Hepatocyte (in vitro differentiated cells): ENCODE results near the gene EIF4E1B.

Source experiments
- CTCF ChIP-seq: fragments of 200-600 bp; sonication (generic); IDR thresholded peaks from 2 replicates; pipeline ENCODE4 v1.5.1; 2016; ENCODE audit warnings: antibody characterized with exemption, mild to moderate bottlenecking; ENCODE audit not compliant: poor library complexity
- EZH2 ChIP-seq: fragments of 200-600 bp; sonication (generic); IDR thresholded peaks from 2 replicates; pipeline ENCODE4 v1.6.1; 2016; ENCODE audit warnings: antibody characterized with exemption, mild to moderate bottlenecking, borderline replicate concordance
- EZH2phosphoT487 ChIP-seq: fragments of 200-600 bp; sonication (generic); IDR thresholded peaks from one replicate; pipeline ENCODE4 v1.6.1; 2018; ENCODE audit warnings: antibody characterized with exemption, mild to moderate bottlenecking, low read depth, moderate library complexity; ENCODE audit not compliant: unreplicated experiment, severe bottlenecking

DNA sequence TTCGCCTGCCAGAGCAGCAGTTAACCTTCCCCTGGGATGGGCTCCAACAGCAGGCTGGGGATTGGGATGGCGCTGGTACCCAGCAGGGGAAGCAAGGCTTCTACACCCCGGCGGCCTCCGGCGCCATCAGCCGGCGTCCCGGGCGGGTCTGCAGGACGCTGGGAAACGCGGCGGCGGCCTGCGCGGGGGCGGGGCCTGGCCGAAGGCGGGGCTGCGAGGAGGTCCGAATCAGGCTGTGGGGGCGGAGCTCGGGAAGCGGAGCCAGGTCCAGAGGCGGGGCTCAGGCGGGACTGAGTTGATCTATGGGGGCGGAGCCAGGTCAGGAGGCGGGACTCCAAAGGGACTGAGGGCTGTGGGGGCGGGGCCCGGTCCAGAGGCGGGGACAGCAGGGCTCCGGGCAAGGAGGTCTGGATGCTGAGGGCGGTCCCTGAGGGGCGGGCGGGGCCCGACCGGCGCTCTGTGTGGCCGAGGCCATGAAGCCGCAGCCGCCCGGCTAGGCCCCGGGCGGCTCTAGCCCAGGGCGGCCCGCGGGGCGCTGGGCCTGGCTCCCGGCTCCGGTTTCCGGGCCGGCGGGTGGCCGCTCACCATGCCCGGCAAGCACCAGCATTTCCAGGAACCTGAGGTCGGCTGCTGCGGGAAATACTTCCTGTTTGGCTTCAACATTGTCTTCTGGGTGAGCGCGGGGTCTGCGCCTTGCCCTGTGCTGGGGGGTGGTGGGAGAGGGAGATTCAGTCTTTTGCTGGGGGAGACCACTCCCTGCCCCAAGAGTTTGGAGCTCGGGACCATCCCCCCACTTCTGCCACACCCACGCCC is 16.8 kb downstream of the EIF4E1B start, which contains the start of gene TSPAN17:
- TF ChIP-seq EZH2phosphoT487 (no peak), EZH2 (no peak), CTCF (peak; percentile 47)
